AG04450 (cell line): ENCODE data around the gene STK32C. TPM values are rescaled to one million over a fixed set of nuclear protein-coding genes. Genes with fewer than 3 reads are reported as not detected.

ENCODE experiments used
- CTCF ChIA-PET: fragments of 300-600, 350-600 bp; formaldehyde crosslinking; extraction: SDS; loops from one replicate; lab custom pipeline; 2022; ENCODE audit warnings: antibody characterized with exemption, inconsistent platforms; lab: Charles Lee
- POLR2A ChIA-PET: fragments of 350-600 bp; formaldehyde crosslinking; extraction: SDS; loops from one replicate; lab custom pipeline; 2021; ENCODE audit warnings: antibody characterized with exemption, inconsistent platforms; lab: Yijun Ruan, JAX
- DNase-seq: peaks from one replicate; pipeline ENCODE4 v3.0.0-alpha.2; 2011; ENCODE audit warnings: low read depth, low spot score
- H3K27ac ChIP-seq: one replicate; pipeline ENCODE4 v1.5.1; 2012; ENCODE audit warnings: low read depth, low read length, control low read depth
- H3K27me3 ChIP-seq: one replicate; pipeline ENCODE4 v1.6.0; 2012; ENCODE audit warnings: low read length; ENCODE audit not compliant: control insufficient read depth, insufficient read depth
- H3K4me3 ChIP-seq: 2 replicates; pipeline ENCODE4 v1.5.1; 2011; ENCODE audit warnings: mild to moderate bottlenecking, low read depth, low read length, control low read depth
- H3K9me3 ChIP-seq: 2 replicates; pipeline ENCODE4 v1.5.1; 2012; ENCODE audit warnings: low read length; ENCODE audit not compliant: control insufficient read depth, insufficient read depth
- CTCF ChIP-seq: IDR thresholded peaks from 2 replicates; pipeline ENCODE4 v1.5.1; 2011; ENCODE audit warnings: low read depth, low read length, control low read depth, inconsistent platforms
- polyA plus RNA-seq: library from polyadenylated mRNA; depleted of rRNA; stranded (reverse); fragments of >200 nt; gene quantifications from 2 replicates; pipeline ENCODE4 v1.2.3, GENCODE V29; 2011

STK32C gene
- polyA plus RNA-seq, 1 experiment = 5.3 TPM

GRCh38 chr10:132202070-132202970, 105.4 kb downstream of the STK32C start:
- H3K27me3 ChIP-seq = no peaks in the 10 kb centered on the region
- no peak for DNase-seq
- H3K4me3 ChIP-seq = no peak overlapping the region
- CTCF ChIA-PET = no interaction called here
- POLR2A ChIA-PET = no interaction called here
- no peak for TF ChIP-seq CTCF
- no peak overlapping the region for H3K27ac ChIP-seq
- no peaks in the 10 kb centered on the region; the same call in 1 of the 2 replicates for H3K9me3 ChIP-seq

GRCh38 chr10:132201111-132201969, 106.4 kb downstream of the STK32C start:
- ChIA-PET CTCF (no interaction called here), POLR2A (no interaction called here)
- no peak for TF ChIP-seq CTCF
- no peak overlapping the region for H3K4me3 ChIP-seq
- no peak for DNase-seq
- no peak overlapping the region for H3K27ac ChIP-seq
- H3K27me3 ChIP-seq = no peaks in the 10 kb centered on the region
- H3K9me3 ChIP-seq = no peaks in the 10 kb centered on the region; the same call in 1 of the 2 replicates

GRCh38 chr10:132200344-132201110, 107.2 kb downstream of the STK32C start:
- no peak overlapping the region for H3K4me3 ChIP-seq
- TF ChIP-seq CTCF = no peak
- H3K27me3 ChIP-seq = no peaks in the 10 kb centered on the region
- DNase-seq = no peak
- H3K27ac ChIP-seq = no peak overlapping the region
- ChIA-PET POLR2A (interaction anchor here (0.8 kb wide), 1 partner anchor 92 kb away, joined by 3 read pairs; no protein-coding TSS in a partner anchor), CTCF (no interaction called here)
- no peaks in the 10 kb centered on the region; the same call in 1 of the 2 replicates for H3K9me3 ChIP-seq

- H3K4me3 ChIP-seq = no peak overlapping the region
- CTCF ChIA-PET = no interaction called here
- POLR2A ChIA-PET = interaction anchor here (0.8 kb wide), 1 partner anchor 93 kb away, joined by 3 read pairs; no protein-coding TSS in a partner anchor
- no peaks in the 10 kb centered on the region; the same call in 1 of the 2 replicates for H3K9me3 ChIP-seq
- TF ChIP-seq CTCF = no peak
- no peaks in the 10 kb centered on the region for H3K27me3 ChIP-seq
- no peak overlapping the region for H3K27ac ChIP-seq
- no peak for DNase-seq
Observed at GRCh38 chr10:132199854-132200311, 107.9 kb downstream of the STK32C start.
